B cell (primary cell): Measurements from ENCODE around the gene KLF16. TPM values are rescaled to one million over a fixed set of nuclear protein-coding genes. Genes with fewer than 3 reads are reported as not detected.

ENCODE experiments used
- polyA plus RNA-seq: library from polyadenylated mRNA; depleted of rRNA; stranded (reverse); fragments of >200 nt; gene quantifications from 2 replicates; pipeline ENCODE4 v1.2.3, GENCODE V29; 2012
- total RNA-seq, 2 donors: library from RNA; stranded (reverse); fragments of 120-200 nt in 1 of 2; gene quantifications; 1 replicate in 1 of 2; 2 replicates in 1 of 2; pipeline versions ENCODE4 v1.2.3 to v1.2.4, GENCODE V29; 2013 to 2022

KLF16 gene
- total and polyA plus RNA-seq, 2 donors (not counting 1 experiment from before 2014, with no cell fraction given) = 29.7 to 49.0 TPM

Other genes with a start within 250 kb of the KLF16 start
- 263 and 278 TPM in 2 replicates for gene TCF3, start 211.0 kb downstream of the KLF16 start, total RNA-seq
- 574 and 588 TPM in 2 replicates for gene TCF3, start 211.0 kb downstream of the KLF16 start, polyA plus RNA-seq
- not detected in 2 replicates for gene ONECUT3, start 110.1 kb downstream of the KLF16 start, total RNA-seq
- not detected in 2 replicates for gene ONECUT3, start 110.1 kb downstream of the KLF16 start, polyA plus RNA-seq
- gene ATP8B3, start 51.3 kb downstream of the KLF16 start, total RNA-seq = 3.7 and 5.1 TPM in 2 replicates
- gene ATP8B3, start 51.3 kb downstream of the KLF16 start, polyA plus RNA-seq = 0.89 and 1.4 TPM in 2 replicates
- gene REXO1, start 15.1 kb downstream of the KLF16 start, total RNA-seq = 72.4 and 72.6 TPM in 2 replicates
- gene REXO1, start 15.1 kb downstream of the KLF16 start, polyA plus RNA-seq = 108 and 898 TPM in 2 replicates
- 58.1 and 63.1 TPM in 2 replicates for gene ABHD17A, start 21.9 kb upstream of the KLF16 start, total RNA-seq
- gene ABHD17A, start 21.9 kb upstream of the KLF16 start, polyA plus RNA-seq = 127 and 134 TPM in 2 replicates
- gene ADAT3, start 41.8 kb upstream of the KLF16 start, total RNA-seq = 13.4 and 13.9 TPM in 2 replicates
- gene ADAT3, start 41.8 kb upstream of the KLF16 start, polyA plus RNA-seq = 5.3 and 6.1 TPM in 2 replicates
- gene SCAMP4, start 41.8 kb upstream of the KLF16 start, total RNA-seq = 60.0 and 62.9 TPM in 2 replicates
- 47.9 and 51.0 TPM in 2 replicates for gene SCAMP4, start 41.8 kb upstream of the KLF16 start, polyA plus RNA-seq
- 153 and 154 TPM in 2 replicates for gene CSNK1G2, start 77.6 kb upstream of the KLF16 start, total RNA-seq
- 288 and 304 TPM in 2 replicates for gene CSNK1G2, start 77.6 kb upstream of the KLF16 start, polyA plus RNA-seq
- 75.2 and 86.2 TPM in 2 replicates for gene BTBD2, start 152.1 kb upstream of the KLF16 start, total RNA-seq
- gene BTBD2, start 152.1 kb upstream of the KLF16 start, polyA plus RNA-seq = 85.6 and 86.4 TPM in 2 replicates
- 777 and 813 TPM in 2 replicates for gene MKNK2, start 187.7 kb upstream of the KLF16 start, total RNA-seq
- gene MKNK2, start 187.7 kb upstream of the KLF16 start, polyA plus RNA-seq = 440 and 1,053 TPM in 2 replicates
- 228 and 235 TPM in 2 replicates for gene MOB3A, start 232.7 kb upstream of the KLF16 start, total RNA-seq
- gene MOB3A, start 232.7 kb upstream of the KLF16 start, polyA plus RNA-seq = 186 and 190 TPM in 2 replicates
- gene IZUMO4, start 233.3 kb upstream of the KLF16 start, total RNA-seq = 80.8 and 93.9 TPM in 2 replicates
- gene IZUMO4, start 233.3 kb upstream of the KLF16 start, polyA plus RNA-seq = 34.8 and 45.9 TPM in 2 replicates